Vagina (tissue), 2 donors: ENCODE data around the gene LENG1.

ENCODE experiments used
- POLR2A ChIP-seq, 2 donors: fragments of 450-650 bp; IDR thresholded peaks; one replicate each; pipeline ENCODE4 v1.6.1; 2017; ENCODE audit warnings: antibody characterized with exemption in 2 of 2, mild to moderate bottlenecking in 2 of 2, moderate library complexity in 2 of 2
- TF ChIP-seq, protein P1 (sequence below), 3 experiments: fragments of 450-650 bp in 2 of 3; fragments of 200-600 bp in 1 of 3; sonication (generic) in 1 of 3; IDR thresholded peaks; one replicate each; pipeline ENCODE4 v1.5.1; 2017 to 2019; ENCODE audit warnings: antibody characterized with exemption in 3 of 3, mild to moderate bottlenecking in 2 of 3, moderate library complexity in 2 of 3

DNA sequence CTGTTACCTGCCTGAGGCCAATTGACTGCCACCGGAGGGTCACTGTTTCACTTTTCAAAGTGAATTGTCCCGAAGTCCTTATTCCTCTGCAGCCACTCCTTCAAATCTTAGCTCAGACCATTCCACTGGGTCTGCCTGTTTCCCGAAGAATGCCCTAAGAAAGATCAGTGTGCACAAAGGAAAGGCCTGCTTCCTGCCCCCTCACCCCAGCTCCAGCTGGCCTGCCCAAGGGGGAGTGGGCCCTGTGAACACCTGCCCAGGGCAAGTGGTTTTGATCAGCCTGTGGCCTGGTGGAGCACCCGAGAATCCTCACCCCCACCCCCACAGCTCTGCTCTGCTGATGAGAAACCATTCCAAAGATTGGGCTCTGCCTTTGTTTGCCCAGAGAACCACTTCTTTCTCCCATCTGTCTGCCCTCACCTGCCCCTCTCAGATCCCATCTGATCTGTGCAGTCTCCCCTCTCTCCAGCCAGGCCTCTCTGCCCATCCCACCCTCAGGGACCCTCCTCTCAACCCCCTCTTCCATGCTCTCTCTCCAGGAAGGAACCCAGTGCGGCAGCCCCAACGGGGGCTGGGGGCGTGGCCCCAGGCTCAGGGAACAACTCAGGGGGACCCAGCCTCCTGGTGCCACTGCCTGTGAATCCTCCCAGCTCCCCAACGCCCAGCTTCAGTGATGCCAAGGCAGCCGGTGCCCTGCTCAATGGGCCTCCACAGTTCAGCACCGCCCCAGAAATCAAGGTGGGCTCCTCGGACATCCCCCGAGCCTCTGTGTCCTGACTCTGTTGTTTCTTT, 10.3 kb downstream of the LENG1 start:
- TF ChIP-seq, protein P1, sequence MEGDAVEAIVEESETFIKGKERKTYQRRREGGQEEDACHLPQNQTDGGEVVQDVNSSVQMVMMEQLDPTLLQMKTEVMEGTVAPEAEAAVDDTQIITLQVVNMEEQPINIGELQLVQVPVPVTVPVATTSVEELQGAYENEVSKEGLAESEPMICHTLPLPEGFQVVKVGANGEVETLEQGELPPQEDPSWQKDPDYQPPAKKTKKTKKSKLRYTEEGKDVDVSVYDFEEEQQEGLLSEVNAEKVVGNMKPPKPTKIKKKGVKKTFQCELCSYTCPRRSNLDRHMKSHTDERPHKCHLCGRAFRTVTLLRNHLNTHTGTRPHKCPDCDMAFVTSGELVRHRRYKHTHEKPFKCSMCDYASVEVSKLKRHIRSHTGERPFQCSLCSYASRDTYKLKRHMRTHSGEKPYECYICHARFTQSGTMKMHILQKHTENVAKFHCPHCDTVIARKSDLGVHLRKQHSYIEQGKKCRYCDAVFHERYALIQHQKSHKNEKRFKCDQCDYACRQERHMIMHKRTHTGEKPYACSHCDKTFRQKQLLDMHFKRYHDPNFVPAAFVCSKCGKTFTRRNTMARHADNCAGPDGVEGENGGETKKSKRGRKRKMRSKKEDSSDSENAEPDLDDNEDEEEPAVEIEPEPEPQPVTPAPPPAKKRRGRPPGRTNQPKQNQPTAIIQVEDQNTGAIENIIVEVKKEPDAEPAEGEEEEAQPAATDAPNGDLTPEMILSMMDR (IDR thresholded peaks at IDR 0.05), result no peak
- TF ChIP-seq POLR2A (IDR thresholded peaks at IDR 0.05), result no peak
